ENCODE results near the gene PLAGL2.
"Not testable (repeated sequence)": the region's sequence is repeated elsewhere in the genome, so short reads cannot be mapped to it uniquely, and the experiment has no call there.

PLAGL2 gene

GRCh38 chr20:32179515-32179914, 28.0 kb downstream of the PLAGL2 start:
- DNase-seq = no peak

- DNase-seq = not testable (repeated sequence)
These were observed 29.8 kb downstream of the PLAGL2 start for GRCh38 chr20:32177696-32178095.

- no peak for DNase-seq
These were observed 39.2 kb downstream of the PLAGL2 start for GRCh38 chr20:32168184-32168910.

GRCh38 chr20:32167552-32167951, 40.0 kb downstream of the PLAGL2 start:
- no peak for DNase-seq

GRCh38 chr20:32165836-32166545, 41.6 kb downstream of the PLAGL2 start:
- no peak for DNase-seq

- no peak for DNase-seq
These were observed 42.4 kb downstream of the PLAGL2 start for GRCh38 chr20:32164984-32165735.

GRCh38 chr20:32163951-32164350, 43.6 kb downstream of the PLAGL2 start:
- no peak for DNase-seq

- DNase-seq = no peak
These were observed 45.2 kb downstream of the PLAGL2 start for GRCh38 chr20:32162351-32162750.

- no peak for DNase-seq
These were observed 47.2 kb downstream of the PLAGL2 start for GRCh38 chr20:32160341-32160740.

- no peak for DNase-seq
These were observed 47.7 kb downstream of the PLAGL2 start for GRCh38 chr20:32159766-32160221.

- no peak for DNase-seq
These were observed 48.4 kb downstream of the PLAGL2 start for GRCh38 chr20:32158943-32159660.

GRCh38 chr20:32158351-32158750, 49.2 kb downstream of the PLAGL2 start:
- DNase-seq = no peak

- no peak for DNase-seq
These were observed 49.9 kb downstream of the PLAGL2 start for GRCh38 chr20:32157611-32158010.

- DNase-seq = peak; percentile 39
These were observed 52.2 kb downstream of the PLAGL2 start for GRCh38 chr20:32155017-32155981.

- DNase-seq = no peak
These were observed 53.8 kb downstream of the PLAGL2 start for GRCh38 chr20:32153771-32154170.

GRCh38 chr20:32153156-32153665, 54.3 kb downstream of the PLAGL2 start:
- DNase-seq = no peak

GRCh38 chr20:32152421-32153155, 55.0 kb downstream of the PLAGL2 start:
- no peak for DNase-seq

GRCh38 chr20:32150291-32150848, 57.2 kb downstream of the PLAGL2 start:
- DNase-seq = no peak

- DNase-seq = no peak
These were observed 57.9 kb downstream of the PLAGL2 start for GRCh38 chr20:32149566-32150170.
